Endothelial cell of hepatic sinusoid (primary cell): ENCODE data around the gene GSE1.

ENCODE experiments used
- in situ Hi-C: cut with HindIII; loops from 2 replicates; pipeline ENCODE4 v1.10.0; 2017; ENCODE audit warnings: low sequenced_read_pairs

Gene GSE1

GRCh38 chr16:85615014-85615851 is 2.1 kb downstream of the GSE1 start:
- in situ Hi-C loops: no loop called here

GRCh38 chr16:85615852-85616606 is 2.9 kb downstream of the GSE1 start:
- in situ Hi-C loops: no loop called here

- in situ Hi-C loops: no loop called here
These were observed 3.6 kb downstream of the GSE1 start for GRCh38 chr16:85616607-85617321.

- in situ Hi-C loops: no loop called here
These were observed 4.8 kb downstream of the GSE1 start for GRCh38 chr16:85617948-85618347.

GRCh38 chr16:85618521-85618920 is 5.4 kb downstream of the GSE1 start:
- in situ Hi-C loops: no loop called here

- in situ Hi-C loops: no loop called here
These were observed 6.2 kb downstream of the GSE1 start for GRCh38 chr16:85619101-85619891.

GRCh38 chr16:85620374-85620773 is 7.3 kb downstream of the GSE1 start:
- in situ Hi-C loops: no loop called here

- in situ Hi-C loops: no loop called here
These were observed 8.7 kb downstream of the GSE1 start for GRCh38 chr16:85621698-85622428.

- in situ Hi-C loops: no loop called here
These were observed 9.6 kb downstream of the GSE1 start for GRCh38 chr16:85622683-85623082.

- in situ Hi-C loops: no loop called here
These were observed 10.1 kb downstream of the GSE1 start for GRCh38 chr16:85623250-85623649.

GRCh38 chr16:85623997-85624601 is 11.0 kb downstream of the GSE1 start:
- in situ Hi-C loops: no loop called here

- in situ Hi-C loops: no loop called here
These were observed 11.5 kb downstream of the GSE1 start for GRCh38 chr16:85624646-85625045.

- in situ Hi-C loops: no loop called here
These were observed 11.9 kb downstream of the GSE1 start for GRCh38 chr16:85625053-85625452.

GRCh38 chr16:85625485-85626117 is 12.5 kb downstream of the GSE1 start:
- in situ Hi-C loops: no loop called here

- in situ Hi-C loops: no loop called here
These were observed 13.3 kb downstream of the GSE1 start for GRCh38 chr16:85626191-85626981.

- in situ Hi-C loops: no loop called here
These were observed 14.0 kb downstream of the GSE1 start for GRCh38 chr16:85627089-85627488.

GRCh38 chr16:85627526-85628264 is 14.6 kb downstream of the GSE1 start:
- in situ Hi-C loops: no loop called here

GRCh38 chr16:85628265-85628556 is 15.1 kb downstream of the GSE1 start:
- in situ Hi-C loops: no loop called here
